ENCODE data around the gene FABP1.

Gene FABP1

GRCh38 chr2:88100489-88100858 lies 27.4 kb downstream of the FABP1 start:
- H3K4me3 Mint-ChIP-seq = no peak overlapping the region
- H3K27ac Mint-ChIP-seq = no peak overlapping the region
- H3K9me3 Mint-ChIP-seq = no peaks in the 10 kb centered on the region
- H3K4me1 Mint-ChIP-seq = no peaks in the 10 kb centered on the region
- ATAC-seq = no peak
- no peaks in the 10 kb centered on the region for H3K36me3 Mint-ChIP-seq
- H3K27me3 Mint-ChIP-seq = peaks cover 23% of the 10 kb centered on the region

GRCh38 chr2:88099798-88100488 lies 27.9 kb downstream of the FABP1 start:
- Mint-ChIP-seq H3K9me3 (no peaks in the 10 kb centered on the region), H3K27me3 (peaks cover 20% of the 10 kb centered on the region), H3K4me1 (no peaks in the 10 kb centered on the region), H3K4me3 (no peak overlapping the region), H3K27ac (no peak overlapping the region), H3K36me3 (no peaks in the 10 kb centered on the region)
- no peak for ATAC-seq

- Mint-ChIP-seq H3K27ac (no peak overlapping the region), H3K36me3 (no peaks in the 10 kb centered on the region), H3K9me3 (no peaks in the 10 kb centered on the region), H3K4me3 (no peak overlapping the region), H3K4me1 (no peaks in the 10 kb centered on the region), H3K27me3 (peaks cover 20% of the 10 kb centered on the region)
- ATAC-seq = no peak
Observed at GRCh38 chr2:88098558-88098900, 29.3 kb downstream of the FABP1 start.

- H3K4me3 Mint-ChIP-seq = no peak overlapping the region
- no peak for ATAC-seq
- no peaks in the 10 kb centered on the region for H3K36me3 Mint-ChIP-seq
- no peak overlapping the region for H3K27ac Mint-ChIP-seq
- no peaks in the 10 kb centered on the region for H3K4me1 Mint-ChIP-seq
- H3K9me3 Mint-ChIP-seq = no peaks in the 10 kb centered on the region
- H3K27me3 Mint-ChIP-seq = peaks cover 20% of the 10 kb centered on the region
Observed at GRCh38 chr2:88097891-88098557, 29.8 kb downstream of the FABP1 start.

GRCh38 chr2:88097192-88097591 lies 30.7 kb downstream of the FABP1 start:
- Mint-ChIP-seq H3K27ac (no peak overlapping the region), H3K27me3 (peaks cover 11% of the 10 kb centered on the region)
- ATAC-seq = no peak

GRCh38 chr2:88096708-88097107 lies 31.2 kb downstream of the FABP1 start:
- no peaks in the 10 kb centered on the region for H3K36me3 Mint-ChIP-seq
- H3K4me3 Mint-ChIP-seq = no peak overlapping the region
- peaks cover 9% of the 10 kb centered on the region for H3K27me3 Mint-ChIP-seq
- no peak for ATAC-seq
- no peaks in the 10 kb centered on the region for H3K4me1 Mint-ChIP-seq
- H3K9me3 Mint-ChIP-seq = no peaks in the 10 kb centered on the region
- no peak overlapping the region for H3K27ac Mint-ChIP-seq

More at GRCh38 chr2:88097192-88097591, 30.7 kb downstream of the FABP1 start:
- Mint-ChIP-seq H3K9me3 (no peaks in the 10 kb centered on the region), H3K4me3 (no peak overlapping the region), H3K4me1 (no peaks in the 10 kb centered on the region), H3K36me3 (no peaks in the 10 kb centered on the region)

- ATAC-seq = no peak
- Mint-ChIP-seq H3K4me3 (no peak overlapping the region), H3K36me3 (no peaks in the 10 kb centered on the region), H3K27ac (no peak overlapping the region), H3K27me3 (peaks cover 4% of the 10 kb centered on the region), H3K9me3 (no peaks in the 10 kb centered on the region), H3K4me1 (peaks cover 16% of the 10 kb centered on the region)
Observed at GRCh38 chr2:88095022-88095421, 32.8 kb downstream of the FABP1 start.

- H3K36me3 Mint-ChIP-seq = no peaks in the 10 kb centered on the region
- no peak for ATAC-seq
- H3K4me3 Mint-ChIP-seq = no peak overlapping the region
- no peak overlapping the region for H3K27ac Mint-ChIP-seq
- no peaks in the 10 kb centered on the region for H3K27me3 Mint-ChIP-seq
- no peaks in the 10 kb centered on the region for H3K9me3 Mint-ChIP-seq
- peaks cover 16% of the 10 kb centered on the region for H3K4me1 Mint-ChIP-seq
Observed at GRCh38 chr2:88092773-88093172, 35.1 kb downstream of the FABP1 start.

GRCh38 chr2:88091943-88092342 lies 35.9 kb downstream of the FABP1 start:
- ATAC-seq = peak; percentile 15
- Mint-ChIP-seq H3K27me3 (no peaks in the 10 kb centered on the region), H3K27ac (no peak overlapping the region), H3K4me1 (peaks cover 16% of the 10 kb centered on the region), H3K9me3 (no peaks in the 10 kb centered on the region), H3K36me3 (no peaks in the 10 kb centered on the region), H3K4me3 (no peak overlapping the region)

- no peak for ATAC-seq
- Mint-ChIP-seq H3K4me3 (no peak overlapping the region), H3K4me1 (peaks cover 16% of the 10 kb centered on the region), H3K36me3 (no peaks in the 10 kb centered on the region), H3K9me3 (no peaks in the 10 kb centered on the region), H3K27ac (peak overlapping the region; percentile 25), H3K27me3 (no peaks in the 10 kb centered on the region)
Observed at GRCh38 chr2:88090446-88091283, 37.2 kb downstream of the FABP1 start.

GRCh38 chr2:88088999-88089398 lies 38.9 kb downstream of the FABP1 start:
- Mint-ChIP-seq H3K4me3 (no peak overlapping the region), H3K36me3 (no peaks in the 10 kb centered on the region), H3K27me3 (no peaks in the 10 kb centered on the region), H3K9me3 (no peaks in the 10 kb centered on the region), H3K27ac (no peak overlapping the region), H3K4me1 (peaks cover 16% of the 10 kb centered on the region)
- no peak for ATAC-seq

- H3K27ac Mint-ChIP-seq = no peak overlapping the region
- no peak for ATAC-seq
- H3K36me3 Mint-ChIP-seq = no peaks in the 10 kb centered on the region
- no peaks in the 10 kb centered on the region for H3K9me3 Mint-ChIP-seq
- peaks cover 9% of the 10 kb centered on the region for H3K27me3 Mint-ChIP-seq
- peaks cover 16% of the 10 kb centered on the region for H3K4me1 Mint-ChIP-seq
- no peak overlapping the region for H3K4me3 Mint-ChIP-seq
Observed at GRCh38 chr2:88087763-88088162, 40.1 kb downstream of the FABP1 start.

- no peaks in the 10 kb centered on the region for H3K36me3 Mint-ChIP-seq
- H3K4me3 Mint-ChIP-seq = no peak overlapping the region
- H3K4me1 Mint-ChIP-seq = peaks cover 16% of the 10 kb centered on the region
- H3K27ac Mint-ChIP-seq = no peak overlapping the region
- ATAC-seq = no peak
- H3K9me3 Mint-ChIP-seq = no peaks in the 10 kb centered on the region
- peaks cover 9% of the 10 kb centered on the region for H3K27me3 Mint-ChIP-seq
Observed at GRCh38 chr2:88087073-88087472, 40.8 kb downstream of the FABP1 start.

- peaks cover 9% of the 10 kb centered on the region for H3K27me3 Mint-ChIP-seq
- no peak overlapping the region for H3K27ac Mint-ChIP-seq
- no peak overlapping the region for H3K4me3 Mint-ChIP-seq
- no peaks in the 10 kb centered on the region for H3K9me3 Mint-ChIP-seq
- ATAC-seq = no peak
- H3K36me3 Mint-ChIP-seq = no peaks in the 10 kb centered on the region
- H3K4me1 Mint-ChIP-seq = peaks cover 14% of the 10 kb centered on the region
Observed at GRCh38 chr2:88086401-88086800, 41.5 kb downstream of the FABP1 start.

GRCh38 chr2:88085602-88086001 lies 42.3 kb downstream of the FABP1 start:
- peaks cover 9% of the 10 kb centered on the region for H3K27me3 Mint-ChIP-seq
- peaks cover 6% of the 10 kb centered on the region for H3K4me1 Mint-ChIP-seq
- H3K9me3 Mint-ChIP-seq = no peaks in the 10 kb centered on the region
- no peak for ATAC-seq
- no peak overlapping the region for H3K4me3 Mint-ChIP-seq
- H3K36me3 Mint-ChIP-seq = no peaks in the 10 kb centered on the region
- H3K27ac Mint-ChIP-seq = no peak overlapping the region

- Mint-ChIP-seq H3K27me3 (peaks cover 9% of the 10 kb centered on the region), H3K36me3 (no peaks in the 10 kb centered on the region), H3K4me3 (no peak overlapping the region), H3K27ac (no peak overlapping the region), H3K4me1 (peaks cover under 1% of the 10 kb centered on the region), H3K9me3 (no peaks in the 10 kb centered on the region)
- no peak for ATAC-seq
Observed at GRCh38 chr2:88085099-88085498, 42.8 kb downstream of the FABP1 start.

Data from stimulated activated memory B cell treated with anti-CD40 and anti-IgM and Interleukin-4, amounts not matched to agents 10 μg/mL and 1 μg/mL and 100 μg/mL, for 72 hours (primary cell).